GM23338 (cell line): Measurements from ENCODE around the gene MAP3K5. TPM values are rescaled to one million over a fixed set of nuclear protein-coding genes. Genes with fewer than 3 reads are reported as not detected.
A peak's percentile ranks its signal among the peaks of the same experiment; 100 is the strongest.

Experiments
- ATAC-seq: fragments of 200-7000 bp; cut with Tn5 transposase; 3 replicates; pipeline ENCODE4 v1.9.1; 2020
- DNase-seq: peaks from one replicate; pipeline ENCODE4 v3.0.0-alpha.2; 2015; ENCODE audit warnings: low spot score
- H2AFZ ChIP-seq: fragments of 200-600 bp; sonication (generic); 2 replicates; pipeline ENCODE4 v1.8.0; 2016; ENCODE audit warnings: antibody characterized with exemption, mild to moderate bottlenecking, moderate library complexity
- H3F3A ChIP-seq: fragments of 200-600 bp; sonication (generic); replicated peaks from 2 replicates; pipeline ENCODE4 v1.8.0; 2017; ENCODE audit warnings: antibody characterized with exemption, mixed run types, low read depth
- H3K27ac ChIP-seq: fragments of 200-600 bp; sonication (generic); 2 replicates; pipeline ENCODE4 v1.6.1; 2016; ENCODE audit warnings: low read depth
- H3K27me3 ChIP-seq: fragments of 200-600 bp; sonication (generic); 2 replicates; pipeline ENCODE4 v1.8.0; 2016; ENCODE audit warnings: mild to moderate bottlenecking, mixed run types, moderate library complexity; ENCODE audit not compliant: insufficient read depth
- H3K36me3 ChIP-seq: fragments of 200-600 bp; sonication (generic); 2 replicates; pipeline ENCODE4 v1.8.0; 2016; ENCODE audit warnings: mild to moderate bottlenecking; ENCODE audit not compliant: insufficient read depth
- H3K4me1 ChIP-seq: fragments of 200-600 bp; sonication (generic); 2 replicates; pipeline ENCODE4 v1.8.0; 2016; ENCODE audit warnings: mild to moderate bottlenecking, moderate library complexity; ENCODE audit not compliant: insufficient read depth
- H3K4me2 ChIP-seq: fragments of 200-600 bp; sonication (generic); 2 replicates; pipeline ENCODE4 v1.7.1; 2017; ENCODE audit warnings: mixed run types
- H3K4me3 ChIP-seq: fragments of 200-600 bp; sonication (generic); 2 replicates; pipeline ENCODE4 v1.6.1; 2016; ENCODE audit warnings: mixed run types
- H3K79me2 ChIP-seq: fragments of 200-600 bp; sonication (generic); replicated peaks from 2 replicates; pipeline ENCODE4 v1.8.0; 2017; ENCODE audit warnings: mild to moderate bottlenecking; ENCODE audit not compliant: insufficient read depth
- H3K9me2 ChIP-seq: fragments of 200-600 bp; sonication (generic); 2 replicates; pipeline ENCODE4 v1.8.0; 2017; ENCODE audit not compliant: insufficient read depth
- H4K20me1 ChIP-seq: fragments of 200-600 bp; sonication (generic); replicated peaks from 2 replicates; pipeline ENCODE4 v1.8.0; 2017; ENCODE audit warnings: mild to moderate bottlenecking; ENCODE audit not compliant: insufficient read depth
- H3K27ac Mint-ChIP-seq: 2 replicates; pipeline ENCODE4 v1.8.0; 2020; ENCODE audit warnings: inconsistent platforms, mild to moderate bottlenecking, moderate library complexity, mixed read lengths
- H3K27me3 Mint-ChIP-seq: 3 replicates; pipeline ENCODE4 v1.8.0; 2022; ENCODE audit warnings: low read depth, mild to moderate bottlenecking, moderate library complexity, mixed read lengths, inconsistent platforms; ENCODE audit not compliant: insufficient read depth, poor library complexity
- H3K36me3 Mint-ChIP-seq: 3 replicates; pipeline ENCODE4 v1.8.0; 2021; ENCODE audit warnings: low read depth, mild to moderate bottlenecking, inconsistent platforms, moderate library complexity, mixed read lengths
- H3K4me1 Mint-ChIP-seq: 3 replicates; pipeline ENCODE4 v1.8.0; 2020; ENCODE audit warnings: mild to moderate bottlenecking, inconsistent platforms, mixed read lengths
- H3K4me3 Mint-ChIP-seq: 3 replicates; pipeline ENCODE4 v1.8.0; 2021; ENCODE audit warnings: moderate library complexity, mild to moderate bottlenecking, inconsistent platforms, mixed read lengths
- H3K9me3 Mint-ChIP-seq: 3 replicates; pipeline ENCODE4 v1.8.0; 2020; ENCODE audit warnings: moderate library complexity, mild to moderate bottlenecking, inconsistent platforms, mixed read lengths
- CREB1 ChIP-seq: fragments of 250-450 bp; sonication (Bioruptor Pico); IDR thresholded peaks from 2 replicates; pipeline ENCODE4 v1.5.0; 2020; ENCODE audit warnings: low read depth, mild to moderate bottlenecking, moderate library complexity
- EZH2 ChIP-seq: fragments of 200-600 bp; sonication (generic); IDR thresholded peaks from one replicate; pipeline ENCODE4 v1.8.0; 2017; ENCODE audit warnings: antibody characterized with exemption, mild to moderate bottlenecking, low read depth; ENCODE audit not compliant: unreplicated experiment
- EZH2phosphoT487 ChIP-seq: fragments of 200-600 bp; sonication (generic); IDR thresholded peaks from one replicate; pipeline ENCODE4 v1.8.1; 2018; ENCODE audit warnings: antibody characterized with exemption; ENCODE audit not compliant: unreplicated experiment
- JUNB ChIP-seq: IDR thresholded peaks from one replicate; pipeline ENCODE4 v1.6.1; 2016; ENCODE audit warnings: antibody characterized with exemption; ENCODE audit not compliant: unreplicated experiment
- NANOG ChIP-seq: IDR thresholded peaks from 2 replicates; pipeline ENCODE4 v1.6.1; 2016; ENCODE audit warnings: antibody characterized with exemption, borderline replicate concordance
- POLR2AphosphoS5 ChIP-seq: IDR thresholded peaks from 2 replicates; pipeline ENCODE4 v1.6.1; 2016; ENCODE audit warnings: antibody characterized with exemption, low read depth
- STAT1 ChIP-seq: IDR thresholded peaks from one replicate; pipeline ENCODE4 v1.6.1; 2016; ENCODE audit warnings: antibody characterized with exemption; ENCODE audit not compliant: unreplicated experiment
- ZNF114 ChIP-seq: fragments of 250-450 bp; sonication (Bioruptor Pico); IDR thresholded peaks from 2 replicates; pipeline ENCODE4 v1.5.0; 2020; ENCODE audit warnings: mild to moderate bottlenecking, moderate library complexity
- ZNF331 ChIP-seq: fragments of 250-450 bp; sonication (Bioruptor Pico); IDR thresholded peaks from 2 replicates; pipeline ENCODE4 v1.5.0; 2020; ENCODE audit warnings: low read depth, mild to moderate bottlenecking, moderate library complexity
- polyA plus RNA-seq: library from polyadenylated mRNA; unstranded; fragments of >200 nt; fragmentation: Nextera tagmentation; extraction: Ambion mirVana; gene quantifications from 2 replicates; pipeline ENCODE4 v1.2.1, GENCODE V29; 2016
- total RNA-seq: library from RNA; depleted of rRNA; stranded (reverse); fragments of >200 nt; shearing (Covaris generic); gene quantifications from 2 replicates; pipeline ENCODE4 v1.2.3, GENCODE V29; 2014
- TF ChIP-seq, protein P1 (sequence below), 2 experiments: fragments of 200-600 bp in 1 of 2; sonication (generic) in 1 of 2; conservative IDR thresholded peaks; 2 replicates each; pipeline versions ENCODE4 v1.5.1 to v1.6.1; 2016 to 2017; ENCODE audit warnings: antibody characterized with exemption in 2 of 2, low read depth in 2 of 2, mild to moderate bottlenecking in 2 of 2, moderate library complexity in 1 of 2
- TF ChIP-seq, protein P2 (sequence below): IDR thresholded peaks from 2 replicates; pipeline ENCODE4 v1.6.1; 2016; ENCODE audit warnings: antibody characterized with exemption
- TF ChIP-seq, protein P3 (sequence below): fragments of 250-450 bp; sonication (Bioruptor Pico); IDR thresholded peaks from 2 replicates; pipeline ENCODE4 v1.5.0; 2020; ENCODE audit warnings: mild to moderate bottlenecking, moderate library complexity
- TF ChIP-seq, protein P4 (sequence below): IDR thresholded peaks from one replicate; pipeline ENCODE4 v1.6.1; 2018; ENCODE audit warnings: antibody characterized with exemption; ENCODE audit not compliant: unreplicated experiment

The MAP3K5 gene
- total and polyA plus RNA-seq, 2 experiments from 2014 or later = 0.76 to 2.8 TPM

DNA sequence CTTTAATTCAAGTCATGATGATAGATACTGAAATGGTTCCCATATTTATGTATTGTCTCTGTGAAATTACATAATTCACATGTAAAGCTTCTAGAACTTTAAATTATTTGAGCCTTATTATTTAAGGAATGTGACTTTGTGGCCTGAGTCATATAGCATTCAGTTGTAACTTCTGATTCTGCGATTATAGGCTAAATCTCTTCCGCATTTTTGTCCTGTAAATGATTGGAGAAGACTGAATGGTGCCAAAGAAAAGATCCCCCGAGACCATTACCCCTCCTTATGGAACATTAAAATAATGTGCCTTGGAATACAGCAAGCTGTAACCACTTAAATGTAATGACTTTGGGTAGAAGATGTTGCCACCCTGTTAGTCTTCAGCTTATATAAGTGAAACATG lies 178.8 kb downstream of the MAP3K5 start:
- H3K4me1 ChIP-seq = peaks cover 41% of the 10 kb centered on the region
- ATAC-seq (no peak), DNase-seq (no peak)
- no peaks in the 10 kb centered on the region for H3K79me2 ChIP-seq
- H3K27ac Mint-ChIP-seq = no peak overlapping the region
- TF ChIP-seq, protein P1, sequence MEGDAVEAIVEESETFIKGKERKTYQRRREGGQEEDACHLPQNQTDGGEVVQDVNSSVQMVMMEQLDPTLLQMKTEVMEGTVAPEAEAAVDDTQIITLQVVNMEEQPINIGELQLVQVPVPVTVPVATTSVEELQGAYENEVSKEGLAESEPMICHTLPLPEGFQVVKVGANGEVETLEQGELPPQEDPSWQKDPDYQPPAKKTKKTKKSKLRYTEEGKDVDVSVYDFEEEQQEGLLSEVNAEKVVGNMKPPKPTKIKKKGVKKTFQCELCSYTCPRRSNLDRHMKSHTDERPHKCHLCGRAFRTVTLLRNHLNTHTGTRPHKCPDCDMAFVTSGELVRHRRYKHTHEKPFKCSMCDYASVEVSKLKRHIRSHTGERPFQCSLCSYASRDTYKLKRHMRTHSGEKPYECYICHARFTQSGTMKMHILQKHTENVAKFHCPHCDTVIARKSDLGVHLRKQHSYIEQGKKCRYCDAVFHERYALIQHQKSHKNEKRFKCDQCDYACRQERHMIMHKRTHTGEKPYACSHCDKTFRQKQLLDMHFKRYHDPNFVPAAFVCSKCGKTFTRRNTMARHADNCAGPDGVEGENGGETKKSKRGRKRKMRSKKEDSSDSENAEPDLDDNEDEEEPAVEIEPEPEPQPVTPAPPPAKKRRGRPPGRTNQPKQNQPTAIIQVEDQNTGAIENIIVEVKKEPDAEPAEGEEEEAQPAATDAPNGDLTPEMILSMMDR (conservative IDR thresholded peaks at IDR 0.05; ENCODE audit: low read depth in 2 of 2) = no peak
- TF ChIP-seq ZNF331 (CRISPR knock-in tag) = no peak
- no peak for TF ChIP-seq STAT1
- TF ChIP-seq NANOG = no peak
- TF ChIP-seq JUNB = no peak
- no peak for TF ChIP-seq CREB1 (CRISPR knock-in tag)
- no peak for TF ChIP-seq POLR2AphosphoS5
- no peak for TF ChIP-seq EZH2
- TF ChIP-seq, protein P2, sequence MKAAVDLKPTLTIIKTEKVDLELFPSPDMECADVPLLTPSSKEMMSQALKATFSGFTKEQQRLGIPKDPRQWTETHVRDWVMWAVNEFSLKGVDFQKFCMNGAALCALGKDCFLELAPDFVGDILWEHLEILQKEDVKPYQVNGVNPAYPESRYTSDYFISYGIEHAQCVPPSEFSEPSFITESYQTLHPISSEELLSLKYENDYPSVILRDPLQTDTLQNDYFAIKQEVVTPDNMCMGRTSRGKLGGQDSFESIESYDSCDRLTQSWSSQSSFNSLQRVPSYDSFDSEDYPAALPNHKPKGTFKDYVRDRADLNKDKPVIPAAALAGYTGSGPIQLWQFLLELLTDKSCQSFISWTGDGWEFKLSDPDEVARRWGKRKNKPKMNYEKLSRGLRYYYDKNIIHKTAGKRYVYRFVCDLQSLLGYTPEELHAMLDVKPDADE = no peak
- TF ChIP-seq, protein P3, sequence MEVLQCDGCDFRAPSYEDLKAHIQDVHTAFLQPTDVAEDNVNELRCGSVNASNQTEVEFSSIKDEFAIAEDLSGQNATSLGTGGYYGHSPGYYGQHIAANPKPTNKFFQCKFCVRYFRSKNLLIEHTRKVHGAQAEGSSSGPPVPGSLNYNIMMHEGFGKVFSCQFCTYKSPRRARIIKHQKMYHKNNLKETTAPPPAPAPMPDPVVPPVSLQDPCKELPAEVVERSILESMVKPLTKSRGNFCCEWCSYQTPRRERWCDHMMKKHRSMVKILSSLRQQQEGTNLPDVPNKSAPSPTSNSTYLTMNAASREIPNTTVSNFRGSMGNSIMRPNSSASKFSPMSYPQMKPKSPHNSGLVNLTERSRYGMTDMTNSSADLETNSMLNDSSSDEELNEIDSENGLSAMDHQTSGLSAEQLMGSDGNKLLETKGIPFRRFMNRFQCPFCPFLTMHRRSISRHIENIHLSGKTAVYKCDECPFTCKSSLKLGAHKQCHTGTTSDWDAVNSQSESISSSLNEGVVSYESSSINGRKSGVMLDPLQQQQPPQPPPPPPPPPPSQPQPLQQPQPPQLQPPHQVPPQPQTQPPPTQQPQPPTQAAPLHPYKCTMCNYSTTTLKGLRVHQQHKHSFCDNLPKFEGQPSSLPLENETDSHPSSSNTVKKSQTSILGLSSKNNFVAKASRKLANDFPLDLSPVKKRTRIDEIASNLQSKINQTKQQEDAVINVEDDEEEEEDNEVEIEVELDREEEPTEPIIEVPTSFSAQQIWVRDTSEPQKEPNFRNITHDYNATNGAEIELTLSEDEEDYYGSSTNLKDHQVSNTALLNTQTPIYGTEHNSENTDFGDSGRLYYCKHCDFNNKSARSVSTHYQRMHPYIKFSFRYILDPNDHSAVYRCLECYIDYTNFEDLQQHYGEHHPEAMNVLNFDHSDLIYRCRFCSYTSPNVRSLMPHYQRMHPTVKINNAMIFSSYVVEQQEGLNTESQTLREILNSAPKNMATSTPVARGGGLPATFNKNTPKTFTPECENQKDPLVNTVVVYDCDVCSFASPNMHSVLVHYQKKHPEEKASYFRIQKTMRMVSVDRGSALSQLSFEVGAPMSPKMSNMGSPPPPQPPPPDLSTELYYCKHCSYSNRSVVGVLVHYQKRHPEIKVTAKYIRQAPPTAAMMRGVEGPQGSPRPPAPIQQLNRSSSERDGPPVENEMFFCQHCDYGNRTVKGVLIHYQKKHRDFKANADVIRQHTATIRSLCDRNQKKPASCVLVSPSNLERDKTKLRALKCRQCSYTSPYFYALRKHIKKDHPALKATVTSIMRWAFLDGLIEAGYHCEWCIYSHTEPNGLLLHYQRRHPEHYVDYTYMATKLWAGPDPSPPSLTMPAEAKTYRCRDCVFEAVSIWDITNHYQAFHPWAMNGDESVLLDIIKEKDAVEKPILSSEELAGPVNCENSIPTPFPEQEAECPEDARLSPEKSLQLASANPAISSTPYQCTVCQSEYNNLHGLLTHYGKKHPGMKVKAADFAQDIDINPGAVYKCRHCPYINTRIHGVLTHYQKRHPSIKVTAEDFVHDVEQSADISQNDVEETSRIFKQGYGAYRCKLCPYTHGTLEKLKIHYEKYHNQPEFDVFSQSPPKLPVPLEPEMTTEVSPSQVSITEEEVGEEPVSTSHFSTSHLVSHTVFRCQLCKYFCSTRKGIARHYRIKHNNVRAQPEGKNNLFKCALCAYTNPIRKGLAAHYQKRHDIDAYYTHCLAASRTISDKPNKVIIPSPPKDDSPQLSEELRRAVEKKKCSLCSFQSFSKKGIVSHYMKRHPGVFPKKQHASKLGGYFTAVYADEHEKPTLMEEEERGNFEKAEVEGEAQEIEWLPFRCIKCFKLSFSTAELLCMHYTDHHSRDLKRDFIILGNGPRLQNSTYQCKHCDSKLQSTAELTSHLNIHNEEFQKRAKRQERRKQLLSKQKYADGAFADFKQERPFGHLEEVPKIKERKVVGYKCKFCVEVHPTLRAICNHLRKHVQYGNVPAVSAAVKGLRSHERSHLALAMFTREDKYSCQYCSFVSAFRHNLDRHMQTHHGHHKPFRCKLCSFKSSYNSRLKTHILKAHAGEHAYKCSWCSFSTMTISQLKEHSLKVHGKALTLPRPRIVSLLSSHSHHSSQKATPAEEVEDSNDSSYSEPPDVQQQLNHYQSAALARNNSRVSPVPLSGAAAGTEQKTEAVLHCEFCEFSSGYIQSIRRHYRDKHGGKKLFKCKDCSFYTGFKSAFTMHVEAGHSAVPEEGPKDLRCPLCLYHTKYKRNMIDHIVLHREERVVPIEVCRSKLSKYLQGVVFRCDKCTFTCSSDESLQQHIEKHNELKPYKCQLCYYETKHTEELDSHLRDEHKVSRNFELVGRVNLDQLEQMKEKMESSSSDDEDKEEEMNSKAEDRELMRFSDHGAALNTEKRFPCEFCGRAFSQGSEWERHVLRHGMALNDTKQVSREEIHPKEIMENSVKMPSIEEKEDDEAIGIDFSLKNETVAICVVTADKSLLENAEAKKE (CRISPR knock-in tag) = no peak
- TF ChIP-seq, protein P4, sequence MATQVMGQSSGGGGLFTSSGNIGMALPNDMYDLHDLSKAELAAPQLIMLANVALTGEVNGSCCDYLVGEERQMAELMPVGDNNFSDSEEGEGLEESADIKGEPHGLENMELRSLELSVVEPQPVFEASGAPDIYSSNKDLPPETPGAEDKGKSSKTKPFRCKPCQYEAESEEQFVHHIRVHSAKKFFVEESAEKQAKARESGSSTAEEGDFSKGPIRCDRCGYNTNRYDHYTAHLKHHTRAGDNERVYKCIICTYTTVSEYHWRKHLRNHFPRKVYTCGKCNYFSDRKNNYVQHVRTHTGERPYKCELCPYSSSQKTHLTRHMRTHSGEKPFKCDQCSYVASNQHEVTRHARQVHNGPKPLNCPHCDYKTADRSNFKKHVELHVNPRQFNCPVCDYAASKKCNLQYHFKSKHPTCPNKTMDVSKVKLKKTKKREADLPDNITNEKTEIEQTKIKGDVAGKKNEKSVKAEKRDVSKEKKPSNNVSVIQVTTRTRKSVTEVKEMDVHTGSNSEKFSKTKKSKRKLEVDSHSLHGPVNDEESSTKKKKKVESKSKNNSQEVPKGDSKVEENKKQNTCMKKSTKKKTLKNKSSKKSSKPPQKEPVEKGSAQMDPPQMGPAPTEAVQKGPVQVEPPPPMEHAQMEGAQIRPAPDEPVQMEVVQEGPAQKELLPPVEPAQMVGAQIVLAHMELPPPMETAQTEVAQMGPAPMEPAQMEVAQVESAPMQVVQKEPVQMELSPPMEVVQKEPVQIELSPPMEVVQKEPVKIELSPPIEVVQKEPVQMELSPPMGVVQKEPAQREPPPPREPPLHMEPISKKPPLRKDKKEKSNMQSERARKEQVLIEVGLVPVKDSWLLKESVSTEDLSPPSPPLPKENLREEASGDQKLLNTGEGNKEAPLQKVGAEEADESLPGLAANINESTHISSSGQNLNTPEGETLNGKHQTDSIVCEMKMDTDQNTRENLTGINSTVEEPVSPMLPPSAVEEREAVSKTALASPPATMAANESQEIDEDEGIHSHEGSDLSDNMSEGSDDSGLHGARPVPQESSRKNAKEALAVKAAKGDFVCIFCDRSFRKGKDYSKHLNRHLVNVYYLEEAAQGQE = no peak
- no peak for TF ChIP-seq EZH2phosphoT487
- no peak for TF ChIP-seq ZNF114 (CRISPR knock-in tag)
- H2AFZ ChIP-seq = no peak overlapping the region
- H3K27ac ChIP-seq = 0 out of 2 replicates have a peak overlapping the region, but pooled peaks have one; percentile 12
- H3K4me2 ChIP-seq = peak overlapping the region; percentile 12; the same call in 1 of the 2 replicates
- H3K4me1 Mint-ChIP-seq = peaks cover 29% of the 10 kb centered on the region
- H3K9me3 Mint-ChIP-seq = no peaks in the 10 kb centered on the region
- H3K36me3 Mint-ChIP-seq = no peaks in the 10 kb centered on the region; the same call in 2 of the 3 replicates
- H3K27me3 ChIP-seq = no peaks in the 10 kb centered on the region
- H3K4me3 ChIP-seq = no peak overlapping the region
- no peaks in the 10 kb centered on the region for H3K9me2 ChIP-seq
- no peak overlapping the region for H3K4me3 Mint-ChIP-seq
- H4K20me1 ChIP-seq = no peaks in the 10 kb centered on the region
- H3K27me3 Mint-ChIP-seq = peaks cover 7% of the 10 kb centered on the region
- H3F3A ChIP-seq = no peaks in the 10 kb centered on the region
- no peaks in the 10 kb centered on the region for H3K36me3 ChIP-seq
